ENCODE results near the gene NUDT14.

- no peak for TF ChIP-seq RFX5 (IDR thresholded peaks at IDR 0.05; ENCODE audit: low read depth, low read length)
- TF ChIP-seq, protein P1, sequence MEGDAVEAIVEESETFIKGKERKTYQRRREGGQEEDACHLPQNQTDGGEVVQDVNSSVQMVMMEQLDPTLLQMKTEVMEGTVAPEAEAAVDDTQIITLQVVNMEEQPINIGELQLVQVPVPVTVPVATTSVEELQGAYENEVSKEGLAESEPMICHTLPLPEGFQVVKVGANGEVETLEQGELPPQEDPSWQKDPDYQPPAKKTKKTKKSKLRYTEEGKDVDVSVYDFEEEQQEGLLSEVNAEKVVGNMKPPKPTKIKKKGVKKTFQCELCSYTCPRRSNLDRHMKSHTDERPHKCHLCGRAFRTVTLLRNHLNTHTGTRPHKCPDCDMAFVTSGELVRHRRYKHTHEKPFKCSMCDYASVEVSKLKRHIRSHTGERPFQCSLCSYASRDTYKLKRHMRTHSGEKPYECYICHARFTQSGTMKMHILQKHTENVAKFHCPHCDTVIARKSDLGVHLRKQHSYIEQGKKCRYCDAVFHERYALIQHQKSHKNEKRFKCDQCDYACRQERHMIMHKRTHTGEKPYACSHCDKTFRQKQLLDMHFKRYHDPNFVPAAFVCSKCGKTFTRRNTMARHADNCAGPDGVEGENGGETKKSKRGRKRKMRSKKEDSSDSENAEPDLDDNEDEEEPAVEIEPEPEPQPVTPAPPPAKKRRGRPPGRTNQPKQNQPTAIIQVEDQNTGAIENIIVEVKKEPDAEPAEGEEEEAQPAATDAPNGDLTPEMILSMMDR (conservative IDR thresholded peaks at IDR 0.05; ENCODE audit: low read depth, low read length): no peak
- TF ChIP-seq POLR2A (IDR thresholded peaks at IDR 0.05; ENCODE audit: low read depth, low read length): no peak
- no peak for TF ChIP-seq MXI1 (IDR thresholded peaks at IDR 0.05; ENCODE audit: borderline replicate concordance, low read depth, low read length)
- TF ChIP-seq CHD1 (IDR thresholded peaks at IDR 0.05; ENCODE audit: low read depth, low read length): no peak
- no peak for TF ChIP-seq FOS (IDR thresholded peaks at IDR 0.05; ENCODE audit: low read depth, low read length)
- TF ChIP-seq, protein P2, sequence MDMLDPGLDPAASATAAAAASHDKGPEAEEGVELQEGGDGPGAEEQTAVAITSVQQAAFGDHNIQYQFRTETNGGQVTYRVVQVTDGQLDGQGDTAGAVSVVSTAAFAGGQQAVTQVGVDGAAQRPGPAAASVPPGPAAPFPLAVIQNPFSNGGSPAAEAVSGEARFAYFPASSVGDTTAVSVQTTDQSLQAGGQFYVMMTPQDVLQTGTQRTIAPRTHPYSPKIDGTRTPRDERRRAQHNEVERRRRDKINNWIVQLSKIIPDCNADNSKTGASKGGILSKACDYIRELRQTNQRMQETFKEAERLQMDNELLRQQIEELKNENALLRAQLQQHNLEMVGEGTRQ (IDR thresholded peaks at IDR 0.05; ENCODE audit: low read depth, low read length): no peak
- TF ChIP-seq CEBPB (IDR thresholded peaks at IDR 0.05; ENCODE audit: low read depth, low read length): no peak
- no peak for TF ChIP-seq BHLHE40 (IDR thresholded peaks at IDR 0.05; ENCODE audit: low read depth, low read length)
- TF ChIP-seq MAZ (IDR thresholded peaks at IDR 0.05; ENCODE audit: borderline replicate concordance, low read depth, low read length): no peak
- no peak for TF ChIP-seq RAD21 (IDR thresholded peaks at IDR 0.05; ENCODE audit: low read length)
- no peak for TF ChIP-seq RCOR1 (IDR thresholded peaks at IDR 0.05; ENCODE audit: insufficient replicate concordance, low read length)
- TF ChIP-seq ELK1 (IDR thresholded peaks at IDR 0.05; ENCODE audit: borderline replicate concordance, low read depth, low read length): no peak
These were observed 31.1 kb downstream of the NUDT14 start for GRCh38 chr14:105150026-105150367.
